NCI-H510A (cell line): ENCODE measurements around the gene PTPRF.
"Not testable (repeated sequence)": the region's sequence is repeated elsewhere in the genome, so short reads cannot be mapped to it uniquely, and the experiment has no call there.

Experiments used
- DNase-seq: peaks from one replicate; lab custom pipeline; 2025; lab: John Stamatoyannopoulos, UW

The PTPRF gene

GRCh38 chr1:43538143-43538487, 7.4 kb downstream of the PTPRF start:
- no peak for DNase-seq

- DNase-seq: no peak
These were observed 8.3 kb downstream of the PTPRF start for GRCh38 chr1:43538969-43539368.

- no peak for DNase-seq
These were observed 9.2 kb downstream of the PTPRF start for GRCh38 chr1:43539726-43540434.

- peak; percentile 65 for DNase-seq
These were observed 10.0 kb downstream of the PTPRF start for GRCh38 chr1:43540653-43541071.

GRCh38 chr1:43541141-43541540, 10.5 kb downstream of the PTPRF start:
- DNase-seq: no peak

GRCh38 chr1:43541721-43542401, 11.2 kb downstream of the PTPRF start:
- peak; percentile 85 for DNase-seq

- no peak for DNase-seq
These were observed 12.1 kb downstream of the PTPRF start for GRCh38 chr1:43542527-43543458.

GRCh38 chr1:43543567-43543966, 12.9 kb downstream of the PTPRF start:
- no peak for DNase-seq

- DNase-seq: no peak
These were observed 14.6 kb downstream of the PTPRF start for GRCh38 chr1:43545339-43545694.

- peak; percentile 100 for DNase-seq
These were observed 15.2 kb downstream of the PTPRF start for GRCh38 chr1:43545695-43546387.

GRCh38 chr1:43546388-43547100, 15.9 kb downstream of the PTPRF start:
- no peak for DNase-seq

GRCh38 chr1:43547538-43548072, 16.9 kb downstream of the PTPRF start:
- peak; percentile 84 for DNase-seq

- DNase-seq: no peak
These were observed 17.9 kb downstream of the PTPRF start for GRCh38 chr1:43548285-43549271.

- DNase-seq: not testable (repeated sequence)
These were observed 18.7 kb downstream of the PTPRF start for GRCh38 chr1:43549394-43549793.

- peak; percentile 100 for DNase-seq
These were observed 19.4 kb downstream of the PTPRF start for GRCh38 chr1:43549921-43550597.

GRCh38 chr1:43550598-43551246, 20.0 kb downstream of the PTPRF start:
- DNase-seq: peak; percentile 79

- DNase-seq: no peak
These were observed 20.8 kb downstream of the PTPRF start for GRCh38 chr1:43551396-43551888.

- DNase-seq: no peak
These were observed 21.5 kb downstream of the PTPRF start for GRCh38 chr1:43552059-43552742.
